Spinal cord (tissue), 10 donors: Measurements from ENCODE around the gene GMDS. TPM values are rescaled to one million over a fixed set of nuclear protein-coding genes. Genes with fewer than 3 reads are reported as not detected.

Experiments
- DNase-seq, 6 donors: peaks; one replicate each; pipeline versions ENCODE4 v3.0.0 to v3.0.0-alpha.2; 2013 to 2015; ENCODE audit warnings: low spot score in 6 of 6, low read depth in 4 of 6
- H3K27ac ChIP-seq: one replicate; pipeline ENCODE4 v1.5.1; 2013; ENCODE audit warnings: low read depth, low read length, control low read depth
- H3K27me3 ChIP-seq: one replicate; pipeline ENCODE4 v1.6.1; 2013; ENCODE audit warnings: low read length; ENCODE audit not compliant: control insufficient read depth, insufficient read depth
- H3K36me3 ChIP-seq: one replicate; pipeline ENCODE4 v1.6.1; 2013; ENCODE audit warnings: low read length; ENCODE audit not compliant: control insufficient read depth, insufficient read depth
- H3K4me1 ChIP-seq: one replicate; pipeline ENCODE4 v1.6.1; 2013; ENCODE audit warnings: low read length; ENCODE audit not compliant: control insufficient read depth, insufficient read depth
- H3K4me3 ChIP-seq: one replicate; pipeline ENCODE4 v1.5.1; 2013; ENCODE audit warnings: low read depth, low read length, control low read depth
- H3K9me3 ChIP-seq: one replicate; pipeline ENCODE4 v1.6.1; 2013; ENCODE audit warnings: low read length; ENCODE audit not compliant: control insufficient read depth, insufficient read depth
- WGBS: methylation state at CpG from one replicate; pipeline ENCODE4 v1.1.5; 2013; ENCODE audit warnings: missing lambda C conversion rate; ENCODE audit not compliant: insufficient coverage; 5-methylcytosine and 5-hydroxymethylcytosine counted together
- polyA plus RNA-seq, 2 donors: library from polyadenylated mRNA; unstranded; fragments of 120-200 nt; gene quantifications; one replicate each; pipeline ENCODE4 v1.2.1, GENCODE V29; 2013; ENCODE audit not compliant: insufficient read length in 2 of 2
- total RNA-seq, 2 donors: library from RNA; depleted of rRNA in 1 of 2; stranded (reverse); fragments of 120-200 nt in 1 of 2; fragments of >200 nt in 1 of 2; gene quantifications; one replicate each; pipeline versions ENCODE4 v1.2.3 to v1.2.4, GENCODE V29; 2013 to 2014
- donor health status: healthy.

GMDS gene
- total and polyA plus RNA-seq, 4 donors: 35.3 to 87.4 (median 49.6) TPM

GRCh38 chr6:1577146-1577680 lies 668.2 kb downstream of the GMDS start:
- Histone ChIP-seq H3K36me3 (no peaks in the 10 kb centered on the region), H3K4me3 (no peak overlapping the region), H3K27ac (no peak overlapping the region), H3K27me3 (no peaks in the 10 kb centered on the region), H3K9me3 (no peaks in the 10 kb centered on the region), H3K4me1 (peaks cover 48% of the 10 kb centered on the region)
- no peak for DNase-seq
- WGBS: 94% methylated on average over 4 of the region's 11 CpGs

- 95% methylated on average over 6 of the region's 11 CpGs for WGBS
These were observed 668.7 kb downstream of the GMDS start for GRCh38 chr6:1576711-1577110.

GRCh38 chr6:1576166-1576565 lies 669.2 kb downstream of the GMDS start:
- Histone ChIP-seq H3K4me1 (peaks cover 48% of the 10 kb centered on the region), H3K27ac (peak overlapping the region; percentile 69), H3K4me3 (no peak overlapping the region), H3K36me3 (no peaks in the 10 kb centered on the region), H3K27me3 (no peaks in the 10 kb centered on the region), H3K9me3 (peaks cover 2% of the 10 kb centered on the region)
- DNase-seq: no peak
- 59% methylated on average over 7 of the region's 9 CpGs for WGBS

More at GRCh38 chr6:1576711-1577110, 668.7 kb downstream of the GMDS start:
- Histone ChIP-seq H3K27me3 (no peaks in the 10 kb centered on the region), H3K27ac (no peak overlapping the region), H3K36me3 (no peaks in the 10 kb centered on the region), H3K4me1 (peaks cover 48% of the 10 kb centered on the region), H3K4me3 (no peak overlapping the region), H3K9me3 (no peaks in the 10 kb centered on the region)
- DNase-seq: no peak

- no peak overlapping the region for H3K4me3 ChIP-seq
- H3K36me3 ChIP-seq: no peaks in the 10 kb centered on the region
- DNase-seq: peak in 2 of 6 donors; percentile 50 to 76
- H3K9me3 ChIP-seq: peaks cover 2% of the 10 kb centered on the region
- no peaks in the 10 kb centered on the region for H3K27me3 ChIP-seq
- peaks cover 48% of the 10 kb centered on the region for H3K4me1 ChIP-seq
- H3K27ac ChIP-seq: peak overlapping the region; percentile 69
- 21% methylated on average over 12 of the region's 16 CpGs for WGBS
These were observed 670.0 kb downstream of the GMDS start for GRCh38 chr6:1575210-1576041.

- H3K36me3 ChIP-seq: no peaks in the 10 kb centered on the region
- no peak overlapping the region for H3K4me3 ChIP-seq
- peaks cover 46% of the 10 kb centered on the region for H3K4me1 ChIP-seq
- no peaks in the 10 kb centered on the region for H3K27me3 ChIP-seq
- WGBS: 41% methylated on average over 6 of the region's 6 CpGs
- peaks cover 2% of the 10 kb centered on the region for H3K9me3 ChIP-seq
- DNase-seq: no peak
- peak overlapping the region; percentile 69 for H3K27ac ChIP-seq
These were observed 670.6 kb downstream of the GMDS start for GRCh38 chr6:1574890-1575209.

- no peaks in the 10 kb centered on the region for H3K27me3 ChIP-seq
- H3K4me1 ChIP-seq: peaks cover 40% of the 10 kb centered on the region
- peak overlapping the region; percentile 69 for H3K27ac ChIP-seq
- peak in 4 of 6 donors; percentile 53 to 82 (median 62) for DNase-seq
- 42% methylated on average over 8 of the region's 13 CpGs for WGBS
- H3K36me3 ChIP-seq: no peaks in the 10 kb centered on the region
- peaks cover 2% of the 10 kb centered on the region for H3K9me3 ChIP-seq
- no peak overlapping the region for H3K4me3 ChIP-seq
These were observed 671.2 kb downstream of the GMDS start for GRCh38 chr6:1574083-1574761.
